OCI-LY7 (cell line): ENCODE results near the gene ALPL.

Experiments
- CTCF ChIP-seq: fragments of 200-600 bp; sonication (generic); conservative IDR thresholded peaks from 2 replicates; pipeline ENCODE4 v1.5.1; 2014; ENCODE audit warnings: mild to moderate bottlenecking, antibody characterized with exemption, low read length, moderate library complexity, mixed read lengths
- EZH2phosphoT487 ChIP-seq: fragments of 200-600 bp; sonication (generic); IDR thresholded peaks from 2 replicates; pipeline ENCODE4 v1.6.1; 2018; ENCODE audit warnings: low read depth, borderline replicate concordance, mild to moderate bottlenecking, mixed run types, antibody characterized with exemption, low read length, moderate library complexity, mixed read lengths

- TF ChIP-seq CTCF (no peak), EZH2phosphoT487 (no peak)
These were observed 50.8 kb downstream of the ALPL start for GRCh38 chr1:21559788-21560567.
